ENCODE results near the gene OR5K2. TPM values are rescaled to one million over a fixed set of nuclear protein-coding genes. Genes with fewer than 3 reads are reported as not detected.

Gene OR5K2
- total and polyA plus RNA-seq, 9 donors, result not detected

DNA sequence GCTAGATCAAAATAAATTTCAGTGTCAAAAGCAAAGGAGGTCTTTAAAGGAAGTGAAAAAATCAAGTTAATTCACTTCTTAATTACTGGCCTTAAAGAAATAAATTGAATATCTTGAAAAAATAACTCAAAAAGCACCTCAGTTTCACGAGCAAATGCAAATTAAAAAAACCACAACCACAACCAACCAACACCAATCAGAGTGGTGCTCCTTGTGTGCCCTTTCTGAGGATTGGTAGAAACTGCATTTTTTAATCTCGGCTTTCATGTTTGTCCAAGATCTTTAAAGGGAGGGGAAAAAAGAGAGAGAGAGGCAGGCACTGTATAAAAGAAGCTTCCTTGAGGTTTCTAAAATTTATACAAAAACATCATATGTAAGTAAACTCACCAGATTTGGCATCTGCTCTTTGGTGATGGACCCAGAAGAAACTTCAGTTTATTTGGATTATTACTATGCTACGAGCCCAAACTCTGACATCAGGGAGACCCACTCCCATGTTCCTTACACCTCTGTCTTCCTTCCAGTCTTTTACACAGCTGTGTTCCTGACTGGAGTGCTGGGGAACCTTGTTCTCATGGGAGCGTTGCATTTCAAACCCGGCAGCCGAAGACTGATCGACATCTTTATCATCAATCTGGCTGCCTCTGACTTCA, 34.3 kb downstream of the OR5K2 start, which contains the start of gene GPR15:
Gene GPR15, plus strand, starts transcription at position 357 of the 653 bp plus-strand sequence. Its CDS starts 56 bp downstream, at position 413.
- no peak for DNase-seq
- no peak within 1 kb of the TSS for H3K27ac ChIP-seq
- H3K36me3 ChIP-seq, result no peaks in the 10 kb centered on the region
- H3K27me3 ChIP-seq, result no peaks in the 10 kb centered on the region
- 77 to 83% (median 78%) methylated on average over 7 of the region's 7 CpGs for WGBS, 3 donors
- no peak within 1 kb of the TSS for H3K4me3 ChIP-seq
- intact Hi-C loops (cut with DNase I), result no loop called here
- H3K9me3 ChIP-seq, result no peaks in the 10 kb centered on the region
- no peaks in the 10 kb centered on the region for H3K4me1 ChIP-seq (ENCODE audit: insufficient read depth)
- TF ChIP-seq EP300 (IDR thresholded peaks at IDR 0.05) (no peak), POLR2A (IDR thresholded peaks at IDR 0.05) (no peak)
- TF ChIP-seq, protein P1, sequence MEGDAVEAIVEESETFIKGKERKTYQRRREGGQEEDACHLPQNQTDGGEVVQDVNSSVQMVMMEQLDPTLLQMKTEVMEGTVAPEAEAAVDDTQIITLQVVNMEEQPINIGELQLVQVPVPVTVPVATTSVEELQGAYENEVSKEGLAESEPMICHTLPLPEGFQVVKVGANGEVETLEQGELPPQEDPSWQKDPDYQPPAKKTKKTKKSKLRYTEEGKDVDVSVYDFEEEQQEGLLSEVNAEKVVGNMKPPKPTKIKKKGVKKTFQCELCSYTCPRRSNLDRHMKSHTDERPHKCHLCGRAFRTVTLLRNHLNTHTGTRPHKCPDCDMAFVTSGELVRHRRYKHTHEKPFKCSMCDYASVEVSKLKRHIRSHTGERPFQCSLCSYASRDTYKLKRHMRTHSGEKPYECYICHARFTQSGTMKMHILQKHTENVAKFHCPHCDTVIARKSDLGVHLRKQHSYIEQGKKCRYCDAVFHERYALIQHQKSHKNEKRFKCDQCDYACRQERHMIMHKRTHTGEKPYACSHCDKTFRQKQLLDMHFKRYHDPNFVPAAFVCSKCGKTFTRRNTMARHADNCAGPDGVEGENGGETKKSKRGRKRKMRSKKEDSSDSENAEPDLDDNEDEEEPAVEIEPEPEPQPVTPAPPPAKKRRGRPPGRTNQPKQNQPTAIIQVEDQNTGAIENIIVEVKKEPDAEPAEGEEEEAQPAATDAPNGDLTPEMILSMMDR (IDR thresholded peaks at IDR 0.05), result no peak

GRCh38 chr3:98532275-98532637, 34.8 kb downstream of the OR5K2 start:
- WGBS, 3 donors, result 80 to 90% (median 84%) methylated on average over 5 of the region's 5 CpGs
- Histone ChIP-seq H3K36me3 (no peaks in the 10 kb centered on the region), H3K27me3 (no peaks in the 10 kb centered on the region), H3K4me1 (ENCODE audit: insufficient read depth) (no peaks in the 10 kb centered on the region), H3K9me3 (no peaks in the 10 kb centered on the region), H3K4me3 (no peak overlapping the region), H3K27ac (no peak overlapping the region)
- intact Hi-C loops (cut with DNase I), result no loop called here
- TF ChIP-seq, protein P1 (IDR thresholded peaks at IDR 0.05), result no peak
- no peak for TF ChIP-seq EP300 (IDR thresholded peaks at IDR 0.05)
- TF ChIP-seq POLR2A (IDR thresholded peaks at IDR 0.05), result no peak
- no peak for DNase-seq

- intact Hi-C loops (cut with DNase I), result no loop called here
- Histone ChIP-seq H3K4me3 (no peak overlapping the region), H3K4me1 (ENCODE audit: insufficient read depth) (no peaks in the 10 kb centered on the region), H3K36me3 (no peaks in the 10 kb centered on the region), H3K9me3 (no peaks in the 10 kb centered on the region), H3K27ac (no peak overlapping the region), H3K27me3 (no peaks in the 10 kb centered on the region)
- WGBS, 3 donors, result 90 to 94% (median 93%) methylated on average over 6 of the region's 6 CpGs
- TF ChIP-seq EP300 (IDR thresholded peaks at IDR 0.05) (no peak), POLR2A (IDR thresholded peaks at IDR 0.05) (no peak)
- TF ChIP-seq, protein P1 (IDR thresholded peaks at IDR 0.05), result no peak
- no peak for DNase-seq
These were observed 35.5 kb downstream of the OR5K2 start for GRCh38 chr3:98532709-98533571.

DNA sequence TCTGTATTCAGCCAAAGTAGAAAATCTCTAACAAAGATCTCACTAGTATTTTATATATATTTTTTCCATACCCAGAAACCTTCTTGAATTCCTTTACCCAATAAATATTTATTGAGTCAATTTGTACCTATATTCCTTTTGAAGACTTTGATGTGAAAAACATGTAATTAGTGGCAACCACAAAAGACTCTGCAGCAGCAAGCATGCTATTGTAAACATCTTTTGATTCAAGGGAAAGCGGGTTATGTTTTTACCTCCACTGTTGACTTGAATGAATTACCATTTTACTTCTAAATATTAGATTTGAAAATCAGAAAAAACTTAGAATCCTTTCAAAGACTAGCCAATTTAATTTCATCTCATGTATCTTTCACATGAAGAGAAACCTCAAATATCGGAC, 36.7 kb downstream of the OR5K2 start:
- H3K4me3 ChIP-seq, result no peak overlapping the region
- TF ChIP-seq POLR2A (IDR thresholded peaks at IDR 0.05) (no peak), EP300 (IDR thresholded peaks at IDR 0.05) (no peak)
- TF ChIP-seq, protein P1 (IDR thresholded peaks at IDR 0.05), result no peak
- no peaks in the 10 kb centered on the region for H3K4me1 ChIP-seq (ENCODE audit: insufficient read depth)
- intact Hi-C loops (cut with DNase I), result no loop called here
- no peaks in the 10 kb centered on the region for H3K9me3 ChIP-seq
- no peaks in the 10 kb centered on the region for H3K27me3 ChIP-seq
- H3K36me3 ChIP-seq, result no peaks in the 10 kb centered on the region
- H3K27ac ChIP-seq, result no peak overlapping the region
- no peak for DNase-seq
- 82 to 93% (median 90%) methylated on average over 2 of the region's 2 CpGs for WGBS, 3 donors
